Transverse colon (tissue), 4 donors: Measurements from ENCODE around the gene TNRC18. TPM values are rescaled to one million over a fixed set of nuclear protein-coding genes. Genes with fewer than 3 reads are reported as not detected.

Experiments
- DNase-seq: peaks from one replicate; pipeline ENCODE4 v3.0.0-alpha.2; 2019
- H3K27ac ChIP-seq, 4 donors: fragments of 200-600 bp; sonication (generic); 2 replicates each; pipeline ENCODE4 v1.5.1; 2016 to 2018; ENCODE audit warnings: inconsistent platforms in 4 of 4
- H3K27me3 ChIP-seq: fragments of 200-600 bp; sonication (generic); 2 replicates; pipeline ENCODE4 v1.5.1; 2017; ENCODE audit warnings: inconsistent platforms
- H3K36me3 ChIP-seq, 4 donors: fragments of 200-600 bp; sonication (generic); 2 replicates each; pipeline ENCODE4 v1.5.1; 2017 to 2019; ENCODE audit warnings: inconsistent platforms in 4 of 4
- H3K4me1 ChIP-seq, 4 donors: fragments of 200-600 bp; sonication (generic); 2 replicates each; pipeline ENCODE4 v1.5.1; 2017 to 2020; ENCODE audit warnings: inconsistent platforms in 4 of 4
- H3K4me3 ChIP-seq, 4 donors: fragments of 200-600 bp; sonication (generic); 1 replicate in 1 of 4; 2 replicates in 3 of 4; pipeline versions ENCODE4 v1.5.1 to v1.6.1; 2017 to 2019; ENCODE audit warnings: inconsistent platforms in 4 of 4
- H3K9me3 ChIP-seq, 2 donors: fragments of 200-600 bp; sonication (generic); 2 replicates each; pipeline ENCODE4 v1.5.1; 2017 to 2019; ENCODE audit warnings: inconsistent platforms in 2 of 2
- EP300 ChIP-seq: sonication (generic); formaldehyde crosslinking; IDR thresholded peaks from one replicate; pipeline ENCODE4 v1.6.1; 2017; ENCODE audit warnings: antibody characterized with exemption, low read depth
- POLR2A ChIP-seq: fragments of 450-650 bp; IDR thresholded peaks from one replicate; pipeline ENCODE4 v1.6.1; 2016; ENCODE audit warnings: antibody characterized with exemption, mild to moderate bottlenecking, moderate library complexity
- POLR2AphosphoS5 ChIP-seq, 3 donors: sonication (generic); formaldehyde crosslinking; IDR thresholded peaks; one replicate each; pipeline ENCODE4 v1.6.1; 2016; ENCODE audit warnings: antibody characterized with exemption in 3 of 3
- WGBS, 2 donors: methylation state at CpG; one replicate each; pipeline ENCODE4 v1.1.5; 2018; ENCODE audit warnings: low coverage in 1 of 2; 5-methylcytosine and 5-hydroxymethylcytosine counted together
- in situ Hi-C, 4 donors: fragments of 200-750 bp; cut with MboI; loops; one replicate each; pipeline versions ENCODE4 v1.15.0 to v1.15.1; 2017; ENCODE audit warnings: low sequenced_read_pairs in 3 of 4, low pct_ligation_motif_present in 1 of 4, low pct_unique_long_range_greater_than_20kb in 1 of 4
- intact Hi-C: fragments of 100-400 bp; cut with DNase I; formaldehyde crosslinking; loops from one replicate; pipeline ENCODE4 v1.15.1; 2023; ENCODE audit warnings: low total_unique reads
- total RNA-seq, 4 donors: library from RNA; depleted of rRNA; stranded (reverse); fragments of >200 nt; gene quantifications; one replicate each; pipeline ENCODE4 v1.1.0, GENCODE V29; 2016
- TF ChIP-seq, protein P1 (sequence below), 5 experiments: fragments of 200-600 bp in 3 of 5; fragments of 450-650 bp in 2 of 5; sonication (generic) in 3 of 5; IDR thresholded peaks; 1 replicate in 2 of 5; 2 replicates in 3 of 5; pipeline ENCODE4 v1.5.1; 2016 to 2017; ENCODE audit warnings: antibody characterized with exemption in 5 of 5, inconsistent platforms in 3 of 5, mild to moderate bottlenecking in 2 of 5, moderate library complexity in 1 of 5

The TNRC18 gene
- total RNA-seq, 4 donors from 2014 or later: 91.2 to 430 (median 175) TPM

DNA sequence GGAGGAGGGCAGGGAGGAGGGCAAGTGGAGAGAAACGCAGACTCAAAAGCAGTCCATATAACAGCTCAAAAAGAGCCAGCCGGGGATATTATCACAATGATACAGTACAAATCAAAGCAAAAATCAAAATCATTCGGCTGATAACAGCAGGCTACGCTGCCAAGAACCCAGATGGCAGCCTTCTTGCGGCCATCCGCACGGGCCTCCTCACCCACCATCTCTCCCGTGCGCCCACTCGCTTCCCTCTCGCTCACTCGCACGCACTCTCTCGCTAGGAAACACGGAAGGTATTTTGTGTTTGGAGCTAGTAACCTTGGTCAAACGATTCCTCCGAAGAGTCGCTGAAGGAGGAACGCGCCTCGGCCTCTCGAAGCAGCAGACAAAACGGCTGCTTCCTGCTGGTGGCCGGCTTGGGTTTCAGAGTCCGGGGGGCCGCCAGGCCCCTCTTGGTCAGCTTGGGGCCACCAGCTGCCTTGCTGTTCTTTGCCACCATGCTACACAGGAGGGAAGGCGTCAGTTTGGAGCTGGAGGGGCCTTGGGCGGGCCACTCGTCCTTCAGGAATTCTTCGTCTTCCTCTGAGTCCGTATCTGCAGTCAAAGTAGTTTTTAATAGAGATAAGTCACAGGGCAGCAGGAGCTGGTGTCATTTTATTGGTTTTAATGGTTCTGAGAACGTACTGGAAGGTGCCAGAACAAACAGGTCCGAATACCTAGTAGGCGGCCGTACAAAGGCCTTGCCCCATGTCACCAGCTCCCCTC, 71.9 kb downstream of the TNRC18 start:
- peaks cover 0 to 16% (median 3%) of the 10 kb centered on the region in 4 donors for H3K36me3 ChIP-seq

DNA sequence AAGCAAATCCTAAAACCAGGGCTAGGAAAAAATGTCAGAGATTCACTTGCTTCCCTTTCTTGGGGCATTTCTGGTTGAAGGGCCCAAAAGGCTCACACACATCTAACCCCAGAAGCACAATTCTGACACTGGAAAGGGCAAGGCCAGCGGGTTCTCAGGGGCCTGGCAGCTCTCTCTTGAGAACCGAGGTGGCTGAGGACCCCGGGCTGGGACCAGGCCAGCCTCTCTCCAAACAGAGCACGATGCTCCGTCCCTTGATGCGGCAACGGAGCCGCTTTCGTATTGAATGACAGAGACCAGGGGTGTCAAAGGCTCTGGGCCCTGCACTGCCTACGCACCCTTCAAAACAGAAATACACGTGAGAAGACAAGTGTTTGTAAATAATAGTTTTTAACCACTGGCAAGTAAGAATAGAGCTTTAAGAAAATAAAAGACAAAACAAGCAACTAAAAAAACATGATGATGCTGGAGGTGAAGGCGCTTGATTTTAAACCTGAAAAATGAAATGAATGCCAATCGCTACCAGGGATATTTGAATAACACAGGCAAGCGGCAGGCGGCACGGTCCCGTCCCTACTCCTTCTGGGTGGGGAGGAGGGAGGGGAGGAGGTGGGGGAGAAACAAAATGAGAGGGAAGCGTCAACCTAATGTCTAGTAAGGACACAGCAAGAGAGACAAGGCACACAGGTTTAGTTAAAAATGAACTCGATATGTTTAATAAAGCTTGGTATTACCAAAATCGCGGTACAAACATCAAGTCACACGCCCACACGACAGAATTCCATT, 72.8 kb downstream of the TNRC18 start:
- Histone ChIP-seq H3K9me3 (no peaks in the 10 kb centered on the region), H3K4me3 (no peak overlapping the region), H3K27me3 (no peaks in the 10 kb centered on the region), H3K27ac (peak overlapping the region in 3 of 4 donors; percentile 10 to 67 (median 20)), H3K4me1 (peaks cover 17 to 34% (median 26%) of the 10 kb centered on the region in 4 donors), H3K36me3 (peaks cover 0 to 13% (median under 1%) of the 10 kb centered on the region in 4 donors)
- no peak for DNase-seq
- in situ Hi-C loops (loop anchor here in 1 of 4 donors (25.0 kb wide), 1 partner anchor 112 kb away; no protein-coding TSS in a partner anchor), intact Hi-C loops (no loop called here)
- WGBS, 2 donors: 89 to 91% methylated on average over 6 to 23 of the region's 23 CpGs
- TF ChIP-seq, protein P1, sequence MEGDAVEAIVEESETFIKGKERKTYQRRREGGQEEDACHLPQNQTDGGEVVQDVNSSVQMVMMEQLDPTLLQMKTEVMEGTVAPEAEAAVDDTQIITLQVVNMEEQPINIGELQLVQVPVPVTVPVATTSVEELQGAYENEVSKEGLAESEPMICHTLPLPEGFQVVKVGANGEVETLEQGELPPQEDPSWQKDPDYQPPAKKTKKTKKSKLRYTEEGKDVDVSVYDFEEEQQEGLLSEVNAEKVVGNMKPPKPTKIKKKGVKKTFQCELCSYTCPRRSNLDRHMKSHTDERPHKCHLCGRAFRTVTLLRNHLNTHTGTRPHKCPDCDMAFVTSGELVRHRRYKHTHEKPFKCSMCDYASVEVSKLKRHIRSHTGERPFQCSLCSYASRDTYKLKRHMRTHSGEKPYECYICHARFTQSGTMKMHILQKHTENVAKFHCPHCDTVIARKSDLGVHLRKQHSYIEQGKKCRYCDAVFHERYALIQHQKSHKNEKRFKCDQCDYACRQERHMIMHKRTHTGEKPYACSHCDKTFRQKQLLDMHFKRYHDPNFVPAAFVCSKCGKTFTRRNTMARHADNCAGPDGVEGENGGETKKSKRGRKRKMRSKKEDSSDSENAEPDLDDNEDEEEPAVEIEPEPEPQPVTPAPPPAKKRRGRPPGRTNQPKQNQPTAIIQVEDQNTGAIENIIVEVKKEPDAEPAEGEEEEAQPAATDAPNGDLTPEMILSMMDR (IDR thresholded peaks at IDR 0.05): no peak
- no peak for TF ChIP-seq POLR2A

More for the DNA sequence above, 71.9 kb downstream of the TNRC18 start:
- H3K27ac ChIP-seq: peak overlapping the region in 1 of 4 donors; percentile 44
- no peak for DNase-seq
- TF ChIP-seq EP300: no peak
- TF ChIP-seq, protein P1 (IDR thresholded peaks at IDR 0.05): no peak
- TF ChIP-seq POLR2A: no peak
- TF ChIP-seq POLR2AphosphoS5 (IDR thresholded peaks at IDR 0.05): no peak
- WGBS, 2 donors: 92 to 95% methylated on average over 17 to 34 of the region's 35 CpGs
- H3K9me3 ChIP-seq: no peaks in the 10 kb centered on the region
- no peak overlapping the region for H3K4me3 ChIP-seq
- no peaks in the 10 kb centered on the region for H3K27me3 ChIP-seq
- intact Hi-C loops (no loop called here), in situ Hi-C loops (loop anchor here in 1 of 4 donors (25.0 kb wide), 1 partner anchor 111 kb away; no protein-coding TSS in a partner anchor)
- H3K4me1 ChIP-seq: peaks cover 17 to 34% (median 27%) of the 10 kb centered on the region in 4 donors

DNA sequence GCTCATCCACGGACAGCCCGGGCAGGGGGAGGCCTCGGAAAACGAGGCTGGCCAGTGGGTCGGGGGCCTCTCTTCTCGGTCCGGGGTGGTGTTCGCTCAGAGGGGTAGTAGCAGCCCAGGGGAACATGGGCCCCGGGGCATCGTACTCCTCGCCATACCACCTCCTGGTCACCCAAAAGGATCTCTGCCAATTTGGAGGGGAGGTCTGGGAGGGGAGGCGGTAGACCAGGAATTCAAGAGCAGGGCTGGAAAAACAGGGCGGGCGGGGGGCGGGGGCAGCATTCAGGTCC, 73.5 kb downstream of the TNRC18 start:
- in situ Hi-C loops: loop anchor here in 1 of 4 donors (25.0 kb wide), 1 partner anchor 112 kb away; no protein-coding TSS in a partner anchor
- no peak overlapping the region for H3K4me3 ChIP-seq
- H3K36me3 ChIP-seq: peaks cover 0 to 20% (median 6%) of the 10 kb centered on the region in 4 donors
- no peaks in the 10 kb centered on the region for H3K9me3 ChIP-seq
- DNase-seq: no peak
- no peaks in the 10 kb centered on the region for H3K27me3 ChIP-seq
- TF ChIP-seq, protein P1 (IDR thresholded peaks at IDR 0.05): no peak
- TF ChIP-seq EP300: no peak
- no peak for TF ChIP-seq POLR2AphosphoS5 (IDR thresholded peaks at IDR 0.05)
- TF ChIP-seq POLR2A: no peak
- H3K4me1 ChIP-seq: peaks cover 16 to 27% (median 21%) of the 10 kb centered on the region in 4 donors
- 83 to 91% methylated on average over 5 to 15 of the region's 15 CpGs for WGBS, 2 donors
- peak overlapping the region in 3 of 4 donors; percentile 10 to 67 (median 20) for H3K27ac ChIP-seq
- intact Hi-C loops: no loop called here
